Panc1 (cell line): Measurements from ENCODE around the gene NCAM1. TPM values are rescaled to one million over a fixed set of nuclear protein-coding genes. Genes with fewer than 3 reads are reported as not detected.

Source experiments
- ATAC-seq: fragments of 200-7000 bp; cut with Tn5 transposase; 2 replicates; pipeline ENCODE4 v1.9.1; 2020; ENCODE audit warnings: mild to moderate bottlenecking, moderate library complexity
- BruUV-seq: library from RNA; stranded (reverse); fragments of 400-500 nt; replicated peaks from 2 replicates; lab custom pipeline; 2021; lab: Mats Ljungman, UMichigan
- CTCF ChIA-PET: fragments of 300-600 bp; sonication (Branson Sonifier 250); formaldehyde crosslinking; loops from one replicate; lab custom pipeline; 2022; ENCODE audit warnings: antibody characterized with exemption; lab: Charles Lee
- POLR2A ChIA-PET: fragments of 300-600 bp; sonication (Branson Sonifier 250); formaldehyde crosslinking; loops from one replicate; lab custom pipeline; 2022; ENCODE audit warnings: antibody characterized with exemption; lab: Charles Lee
- DNase-seq: peaks from one replicate; pipeline ENCODE4 v3.0.0-alpha.2; 2010; ENCODE audit warnings: low read depth, low spot score
- H3K27ac ChIP-seq: 2 replicates; pipeline ENCODE4 v1.5.1; 2011; ENCODE audit warnings: mild to moderate bottlenecking, low read length, inconsistent platforms
- H3K27me3 ChIP-seq: fragments of 200-500 bp; sonication (Bioruptor generic); 2 replicates; pipeline ENCODE4 v1.6.0; 2014; ENCODE audit warnings: low read length, inconsistent platforms; ENCODE audit not compliant: control insufficient read depth, insufficient read depth
- H3K36me3 ChIP-seq: fragments of 200-500 bp; sonication (Bioruptor generic); 2 replicates; pipeline ENCODE4 v1.5.1; 2014; ENCODE audit warnings: inconsistent platforms, mild to moderate bottlenecking, low read length, moderate library complexity; ENCODE audit not compliant: control insufficient read depth, insufficient read depth
- H3K4me1 ChIP-seq: 2 replicates; pipeline ENCODE4 v1.5.1; 2011; ENCODE audit warnings: inconsistent platforms, mild to moderate bottlenecking, low read length, moderate library complexity; ENCODE audit not compliant: control insufficient read depth, insufficient read depth
- H3K4me3 ChIP-seq, 2 experiments: 2 replicates each; pipeline ENCODE4 v1.5.1; 2011 to 2012; ENCODE audit warnings: low read depth in 2 of 2, low read length in 2 of 2, mild to moderate bottlenecking in 2 of 2, inconsistent platforms in 1 of 2, moderate library complexity in 1 of 2
- H3K9me3 ChIP-seq: fragments of 200-500 bp; sonication (Bioruptor generic); 2 replicates; pipeline ENCODE4 v1.5.1; 2014; ENCODE audit warnings: low read depth, mild to moderate bottlenecking, inconsistent platforms, low read length, moderate library complexity; ENCODE audit not compliant: control insufficient read depth, insufficient read depth
- POLR2AphosphoS5 ChIP-seq: IDR thresholded peaks from 2 replicates; pipeline ENCODE4 v1.6.1; 2012; ENCODE audit warnings: mild to moderate bottlenecking, low read depth, low read length, moderate library complexity
- SIN3A ChIP-seq: IDR thresholded peaks from 2 replicates; pipeline ENCODE4 v1.6.1; 2012; ENCODE audit warnings: low read depth, mild to moderate bottlenecking, low read length, moderate library complexity, borderline replicate concordance; ENCODE audit not compliant: insufficient read depth
- TCF7L2 ChIP-seq: IDR thresholded peaks from 2 replicates; pipeline ENCODE4 v1.6.1; 2011; ENCODE audit warnings: mild to moderate bottlenecking, low read depth, low read length, inconsistent platforms
- in situ Hi-C: cut with HindIII; loops from 2 replicates; pipeline ENCODE4 v1.10.0; 2016; ENCODE audit warnings: low sequenced_read_pairs, low pct_unique_long_range_greater_than_20kb
- intact Hi-C: fragments of 100-400 bp; cut with micrococcal nuclease; formaldehyde crosslinking; loops from one replicate; pipeline ENCODE4 v1.10.0; 2022; ENCODE audit not compliant: unreplicated experiment
- total RNA-seq: library from RNA; stranded (reverse); gene quantifications from one replicate; pipeline ENCODE4 v1.2.1, GENCODE V29; 2021; ENCODE audit not compliant: unreplicated experiment
- TF ChIP-seq, protein P1 (sequence below): fragments of 450-650 bp; IDR thresholded peaks from 2 replicates; pipeline ENCODE4 v1.5.1; 2017; ENCODE audit warnings: mild to moderate bottlenecking
- TF ChIP-seq, protein P2 (sequence below), 2 experiments: IDR thresholded peaks; 2 replicates each; pipeline ENCODE4 v1.6.1; 2011 to 2012; ENCODE audit warnings: low read depth in 2 of 2, control low read depth in 1 of 2, low read length in 1 of 2, mild to moderate bottlenecking in 1 of 2, moderate library complexity in 1 of 2; ENCODE audit not compliant: insufficient read depth in 1 of 2

NCAM1 gene
- total RNA-seq, 1 experiment from 2014 or later, result 0.18 TPM

DNA sequence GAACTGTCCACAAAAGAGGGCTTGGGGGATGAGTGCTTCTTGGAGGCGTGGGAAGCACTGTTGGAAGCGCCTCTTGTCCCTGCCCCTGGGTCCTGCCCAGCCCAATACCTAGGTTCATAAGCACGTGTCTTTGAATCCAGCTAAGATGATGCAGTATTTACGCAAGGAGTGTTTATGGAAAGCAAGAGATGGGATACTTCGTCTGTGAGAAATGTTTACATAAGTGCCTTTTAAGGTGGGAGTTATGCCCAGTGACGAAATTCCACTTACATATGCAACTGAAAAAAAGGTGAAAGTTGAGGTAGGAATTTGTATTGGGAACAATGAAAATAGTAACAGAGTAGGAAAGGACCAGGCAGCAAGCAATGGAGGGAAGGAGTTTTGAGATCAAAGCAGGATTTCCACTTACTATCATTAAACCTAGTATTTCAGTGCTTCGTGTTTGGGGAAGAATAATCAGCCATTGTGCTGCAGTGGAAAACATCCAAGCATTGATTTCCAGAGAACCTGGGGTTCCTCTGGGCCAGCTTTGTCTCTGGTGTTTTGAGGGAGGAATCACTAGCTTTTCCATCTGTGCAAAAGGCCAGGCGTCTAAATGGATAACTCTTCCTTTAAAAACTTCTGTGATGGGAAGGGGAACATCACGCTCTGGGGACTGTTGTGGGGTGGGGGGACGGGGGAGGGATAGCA, 237.9 kb downstream of the NCAM1 start:
- Histone ChIP-seq H3K4me3 (no peak overlapping the region), H3K27ac (no peak overlapping the region), H3K9me3 (no peaks in the 10 kb centered on the region), H3K4me1 (no peaks in the 10 kb centered on the region), H3K36me3 (no peaks in the 10 kb centered on the region), H3K27me3 (peaks cover 8% of the 10 kb centered on the region)
- BruUV-seq, result no TSS peak
- in situ Hi-C loops (no loop called here), intact Hi-C loops (no loop called here)
- ChIA-PET POLR2A (no interaction called here), CTCF (no interaction called here)
- TF ChIP-seq TCF7L2, result no peak
- no peak for TF ChIP-seq POLR2AphosphoS5
- no peak for TF ChIP-seq SIN3A
- TF ChIP-seq, protein P1, sequence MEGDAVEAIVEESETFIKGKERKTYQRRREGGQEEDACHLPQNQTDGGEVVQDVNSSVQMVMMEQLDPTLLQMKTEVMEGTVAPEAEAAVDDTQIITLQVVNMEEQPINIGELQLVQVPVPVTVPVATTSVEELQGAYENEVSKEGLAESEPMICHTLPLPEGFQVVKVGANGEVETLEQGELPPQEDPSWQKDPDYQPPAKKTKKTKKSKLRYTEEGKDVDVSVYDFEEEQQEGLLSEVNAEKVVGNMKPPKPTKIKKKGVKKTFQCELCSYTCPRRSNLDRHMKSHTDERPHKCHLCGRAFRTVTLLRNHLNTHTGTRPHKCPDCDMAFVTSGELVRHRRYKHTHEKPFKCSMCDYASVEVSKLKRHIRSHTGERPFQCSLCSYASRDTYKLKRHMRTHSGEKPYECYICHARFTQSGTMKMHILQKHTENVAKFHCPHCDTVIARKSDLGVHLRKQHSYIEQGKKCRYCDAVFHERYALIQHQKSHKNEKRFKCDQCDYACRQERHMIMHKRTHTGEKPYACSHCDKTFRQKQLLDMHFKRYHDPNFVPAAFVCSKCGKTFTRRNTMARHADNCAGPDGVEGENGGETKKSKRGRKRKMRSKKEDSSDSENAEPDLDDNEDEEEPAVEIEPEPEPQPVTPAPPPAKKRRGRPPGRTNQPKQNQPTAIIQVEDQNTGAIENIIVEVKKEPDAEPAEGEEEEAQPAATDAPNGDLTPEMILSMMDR, result no peak
- TF ChIP-seq, protein P2, sequence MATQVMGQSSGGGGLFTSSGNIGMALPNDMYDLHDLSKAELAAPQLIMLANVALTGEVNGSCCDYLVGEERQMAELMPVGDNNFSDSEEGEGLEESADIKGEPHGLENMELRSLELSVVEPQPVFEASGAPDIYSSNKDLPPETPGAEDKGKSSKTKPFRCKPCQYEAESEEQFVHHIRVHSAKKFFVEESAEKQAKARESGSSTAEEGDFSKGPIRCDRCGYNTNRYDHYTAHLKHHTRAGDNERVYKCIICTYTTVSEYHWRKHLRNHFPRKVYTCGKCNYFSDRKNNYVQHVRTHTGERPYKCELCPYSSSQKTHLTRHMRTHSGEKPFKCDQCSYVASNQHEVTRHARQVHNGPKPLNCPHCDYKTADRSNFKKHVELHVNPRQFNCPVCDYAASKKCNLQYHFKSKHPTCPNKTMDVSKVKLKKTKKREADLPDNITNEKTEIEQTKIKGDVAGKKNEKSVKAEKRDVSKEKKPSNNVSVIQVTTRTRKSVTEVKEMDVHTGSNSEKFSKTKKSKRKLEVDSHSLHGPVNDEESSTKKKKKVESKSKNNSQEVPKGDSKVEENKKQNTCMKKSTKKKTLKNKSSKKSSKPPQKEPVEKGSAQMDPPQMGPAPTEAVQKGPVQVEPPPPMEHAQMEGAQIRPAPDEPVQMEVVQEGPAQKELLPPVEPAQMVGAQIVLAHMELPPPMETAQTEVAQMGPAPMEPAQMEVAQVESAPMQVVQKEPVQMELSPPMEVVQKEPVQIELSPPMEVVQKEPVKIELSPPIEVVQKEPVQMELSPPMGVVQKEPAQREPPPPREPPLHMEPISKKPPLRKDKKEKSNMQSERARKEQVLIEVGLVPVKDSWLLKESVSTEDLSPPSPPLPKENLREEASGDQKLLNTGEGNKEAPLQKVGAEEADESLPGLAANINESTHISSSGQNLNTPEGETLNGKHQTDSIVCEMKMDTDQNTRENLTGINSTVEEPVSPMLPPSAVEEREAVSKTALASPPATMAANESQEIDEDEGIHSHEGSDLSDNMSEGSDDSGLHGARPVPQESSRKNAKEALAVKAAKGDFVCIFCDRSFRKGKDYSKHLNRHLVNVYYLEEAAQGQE (IDR thresholded peaks at IDR 0.05; ENCODE audit: insufficient read depth in 1 of 2, low read depth in 2 of 2, low read length in 1 of 2), result no peak
- ATAC-seq (no peak), DNase-seq (no peak)

DNA sequence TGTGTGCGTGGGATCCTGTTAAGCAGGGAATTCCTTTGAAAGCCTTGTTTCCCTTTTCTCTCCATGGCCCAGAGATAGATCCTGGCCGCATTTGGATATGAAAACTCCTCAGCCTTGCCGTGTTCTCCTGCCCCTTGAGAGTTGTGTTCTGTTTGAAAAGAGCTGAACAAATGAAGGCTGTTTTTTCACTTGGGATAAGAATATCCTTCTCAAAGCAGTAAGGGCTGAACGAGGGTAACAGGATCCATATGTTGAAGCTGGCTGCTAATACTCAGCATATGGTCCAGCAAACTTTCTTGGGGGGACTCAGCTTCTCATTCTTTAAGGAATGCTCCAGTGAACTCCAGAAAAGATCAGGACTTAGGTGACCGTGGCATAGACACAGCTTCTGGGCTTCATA, 238.6 kb downstream of the NCAM1 start:
- intact Hi-C loops, result no loop called here
- Histone ChIP-seq H3K36me3 (no peaks in the 10 kb centered on the region), H3K27me3 (peaks cover 7% of the 10 kb centered on the region), H3K4me3 (no peak overlapping the region), H3K27ac (no peak overlapping the region), H3K4me1 (no peaks in the 10 kb centered on the region), H3K9me3 (no peaks in the 10 kb centered on the region)
- in situ Hi-C loops, result no loop called here
- ChIA-PET CTCF (no interaction called here), POLR2A (no interaction called here)
- BruUV-seq, result no TSS peak
- DNase-seq (no peak), ATAC-seq (no peak)
- TF ChIP-seq SIN3A, result no peak
- TF ChIP-seq TCF7L2, result no peak
- TF ChIP-seq POLR2AphosphoS5, result no peak
- TF ChIP-seq, protein P1, result no peak
- TF ChIP-seq, protein P2 (IDR thresholded peaks at IDR 0.05; ENCODE audit: insufficient read depth in 1 of 2, low read depth in 2 of 2, low read length in 1 of 2), result no peak
